IMR-90 (cell line): ENCODE measurements around the gene GSTK1. TPM values are rescaled to one million over a fixed set of nuclear protein-coding genes. Genes with fewer than 3 reads are reported as not detected.

Experiments used
- ATAC-seq: fragments of 200-7000 bp; cut with Tn5 transposase; 2 replicates; pipeline ENCODE4 v1.9.1; 2020; ENCODE audit warnings: low read depth, mild to moderate bottlenecking, moderate library complexity
- BruUV-seq: library from RNA; stranded (reverse); fragments of 400-500 nt; replicated peaks from 2 replicates; lab custom pipeline; 2021; lab: Mats Ljungman, UMichigan
- CTCF ChIA-PET: fragments of 300-600 bp; formaldehyde crosslinking; extraction: SDS; loops from one replicate; lab custom pipeline; 2021; ENCODE audit warnings: antibody characterized with exemption; lab: Yijun Ruan, JAX
- POLR2A ChIA-PET: fragments of 300-600 bp; sonication (Branson Sonifier 250); formaldehyde crosslinking; loops from one replicate; lab custom pipeline; 2022; ENCODE audit warnings: antibody characterized with exemption; ENCODE audit not compliant: unreplicated experiment; lab: Charles Lee
- DNase-seq: peaks from one replicate; pipeline ENCODE4 v3.0.0; 2013
- H2AFZ ChIP-seq: replicated peaks from 2 replicates; pipeline ENCODE3; 2013; ENCODE audit warnings: low read length, mild to moderate bottlenecking; ENCODE audit not compliant: poor library complexity
- H2AK5ac ChIP-seq: 2 replicates; pipeline ENCODE4 v1.6.1; 2013; ENCODE audit warnings: low read depth, low read length, inconsistent platforms
- H2AK9ac ChIP-seq: replicated peaks from 2 replicates; pipeline ENCODE3; 2013; ENCODE audit warnings: mild to moderate bottlenecking, low read depth, low read length, moderate library complexity; ENCODE audit not compliant: poor library complexity
- H2BK120ac ChIP-seq: 2 replicates; pipeline ENCODE4 v1.6.1; 2013; ENCODE audit warnings: low read depth, low read length, inconsistent platforms
- H2BK15ac ChIP-seq: 3 replicates; pipeline ENCODE4 v1.6.1; 2013; ENCODE audit warnings: low read depth, low read length, inconsistent platforms
- H2BK20ac ChIP-seq: 2 replicates; pipeline ENCODE4 v1.6.1; 2013; ENCODE audit warnings: low read depth, mild to moderate bottlenecking, inconsistent platforms, low read length, moderate library complexity
- H2BK5ac ChIP-seq: 2 replicates; pipeline ENCODE4 v1.6.1; 2013; ENCODE audit warnings: mild to moderate bottlenecking, low read depth, low read length, inconsistent platforms; ENCODE audit not compliant: poor library complexity, severe bottlenecking
- H3K14ac ChIP-seq: replicated peaks from 2 replicates; pipeline ENCODE4 v1.6.1; 2013; ENCODE audit warnings: low read depth, low read length, inconsistent platforms
- H3K18ac ChIP-seq: 2 replicates; pipeline ENCODE4 v1.6.1; 2013; ENCODE audit warnings: low read depth, low read length, control low read depth
- H3K23ac ChIP-seq: 2 replicates; pipeline ENCODE4 v1.6.1; 2013; ENCODE audit warnings: low read depth, low read length, inconsistent platforms
- H3K27ac ChIP-seq: 2 replicates; pipeline ENCODE4 v1.5.1; 2013; ENCODE audit warnings: mild to moderate bottlenecking, control low read depth, low read length; ENCODE audit not compliant: insufficient read depth
- H3K27me3 ChIP-seq: 2 replicates; pipeline ENCODE4 v1.6.1; 2013; ENCODE audit warnings: low read length; ENCODE audit not compliant: control insufficient read depth, insufficient read depth
- H3K36me3 ChIP-seq: 2 replicates; pipeline ENCODE4 v1.6.1; 2013; ENCODE audit warnings: low read length, mixed read lengths; ENCODE audit not compliant: control insufficient read depth, insufficient read depth
- H3K4ac ChIP-seq: 2 replicates; pipeline ENCODE4 v1.6.1; 2013; ENCODE audit warnings: low read depth, low read length, inconsistent platforms
- H3K4me1 ChIP-seq: 2 replicates; pipeline ENCODE4 v1.6.1; 2013; ENCODE audit warnings: low read length, mixed read lengths; ENCODE audit not compliant: control insufficient read depth, insufficient read depth
- H3K4me2 ChIP-seq: 2 replicates; pipeline ENCODE4 v1.6.1; 2013; ENCODE audit warnings: low read depth, mild to moderate bottlenecking, control low read depth, low read length, moderate library complexity
- H3K4me3 ChIP-seq: 2 replicates; pipeline ENCODE4 v1.5.1; 2013; ENCODE audit warnings: low read depth, mild to moderate bottlenecking, control low read depth, low read length, moderate library complexity; ENCODE audit not compliant: insufficient read depth
- H3K56ac ChIP-seq: 2 replicates; pipeline ENCODE4 v1.6.1; 2013; ENCODE audit warnings: low read length, inconsistent platforms; ENCODE audit not compliant: insufficient read depth; ENCODE audit errors: extremely low read depth
- H3K79me1 ChIP-seq, 2 experiments: 2 replicates each; pipeline ENCODE4 v1.6.1; 2013; ENCODE audit warnings: low read length in 2 of 2, inconsistent platforms in 1 of 2, low read depth in 1 of 2
- H3K9ac ChIP-seq: 2 replicates; pipeline ENCODE4 v1.6.1; 2013; ENCODE audit warnings: low read depth, low read length, control low read depth
- H3K9me1 ChIP-seq: 2 replicates; pipeline ENCODE4 v1.6.1; 2013; ENCODE audit warnings: low read length, inconsistent platforms; ENCODE audit not compliant: insufficient read depth
- H3K9me3 ChIP-seq: 2 replicates; pipeline ENCODE4 v1.6.1; 2013; ENCODE audit warnings: low read length; ENCODE audit not compliant: control insufficient read depth, insufficient read depth
- H4K20me1 ChIP-seq: 2 replicates; pipeline ENCODE4 v1.6.1; 2013; ENCODE audit warnings: low read length, inconsistent platforms; ENCODE audit not compliant: insufficient read depth
- H4K5ac ChIP-seq: 2 replicates; pipeline ENCODE4 v1.6.1; 2013; ENCODE audit warnings: mild to moderate bottlenecking, low read depth, low read length, control low read depth
- H4K8ac ChIP-seq, 2 experiments: 2 replicates each; pipeline ENCODE4 v1.6.1; 2013; ENCODE audit warnings: low read depth in 2 of 2, low read length in 2 of 2, control low read depth in 1 of 2, inconsistent platforms in 1 of 2
- H4K91ac ChIP-seq: 2 replicates; pipeline ENCODE4 v1.6.1; 2013; ENCODE audit warnings: low read depth, low read length, inconsistent platforms; ENCODE audit not compliant: insufficient read depth
- CEBPB ChIP-seq: IDR thresholded peaks from 2 replicates; pipeline ENCODE4 v1.6.1; 2012; ENCODE audit warnings: low read depth, low read length, improper control_type of control experiment
- MAZ ChIP-seq: IDR thresholded peaks from 2 replicates; pipeline ENCODE4 v1.6.1; 2012; ENCODE audit warnings: low read depth, mild to moderate bottlenecking, low read length, improper control_type of control experiment, moderate library complexity, borderline replicate concordance
- MXI1 ChIP-seq: IDR thresholded peaks from 2 replicates; pipeline ENCODE4 v1.6.1; 2012; ENCODE audit warnings: low read depth, mild to moderate bottlenecking, low read length, moderate library complexity, borderline replicate concordance
- NFE2L2 ChIP-seq: fragments of 150-350 bp; IDR thresholded peaks from 2 replicates; pipeline ENCODE4 v1.6.1; 2016; ENCODE audit warnings: low read depth, mild to moderate bottlenecking, low read length
- POLR2A ChIP-seq: IDR thresholded peaks from 2 replicates; pipeline ENCODE4 v1.6.1; 2012; ENCODE audit warnings: mild to moderate bottlenecking, low read depth, low read length
- USF2 ChIP-seq: fragments of 150-350 bp; IDR thresholded peaks from 2 replicates; pipeline ENCODE4 v1.6.1; 2017; ENCODE audit warnings: mild to moderate bottlenecking, antibody characterized with exemption, low read length, low read depth
- WGBS, 2 experiments: methylation state at CpG; one replicate each; pipeline versions ENCODE4 v1.1.5 to v1.1.7; 2013; ENCODE audit warnings: missing lambda C conversion rate in 2 of 2; ENCODE audit not compliant: insufficient read length in 1 of 2; ENCODE audit errors: extremely low coverage in 2 of 2; 5-methylcytosine and 5-hydroxymethylcytosine counted together
- dilution Hi-C: fragments of 300-500 bp; cut with HindIII; formaldehyde crosslinking; loops from one replicate; pipeline ENCODE4 v1.14.3; 2018; ENCODE audit warnings: low sequenced_read_pairs; ENCODE audit not compliant: unreplicated experiment
- in situ Hi-C: fragments of 300-500 bp; cut with MboI; formaldehyde crosslinking; loops from 3 replicates; pipeline ENCODE4 v1.14.3; 2019; ENCODE audit warnings: low sequenced_read_pairs, inconsistent platforms, mixed read lengths
- intact Hi-C: fragments of 100-400 bp; cut with micrococcal nuclease; formaldehyde crosslinking; loops from 2 replicates; pipeline ENCODE4 v1.10.0; 2022
- polyA plus RNA-seq, 3 experiments: library from polyadenylated mRNA; depleted of rRNA; stranded (reverse); fragments of >200 nt; gene quantifications; 2 replicates each; pipeline ENCODE4 v1.2.3, GENCODE V29; 2012; ENCODE audit warnings: low replicate concordance in 1 of 3
- total RNA-seq: library from RNA; depleted of rRNA; stranded (reverse); fragments of >200 nt; gene quantifications from 2 replicates; pipeline ENCODE4 v1.2.3, GENCODE V29; 2012

The GSTK1 gene
- total and polyA plus RNA-seq, 2 of the 4 experiments (the other 2 are of a cell fraction): 64.9 to 111 TPM

- H3K14ac ChIP-seq: peak overlapping the region; percentile 94
- H2BK120ac ChIP-seq: peak overlapping the region; percentile 59
- peak; percentile 18 for DNase-seq
- H3K18ac ChIP-seq: peak overlapping the region; percentile 9; the same call in 1 of the 2 replicates
- intact Hi-C loops (loop anchor here (1.0 kb wide), 1 partner anchor 91 kb away; no protein-coding TSS in a partner anchor), in situ Hi-C loops (no loop called here), dilution Hi-C loops (no loop called here)
- H3K27me3 ChIP-seq: no peaks in the 10 kb centered on the region
- no peak overlapping the region for H2BK15ac ChIP-seq
- BruUV-seq: no TSS peak
- peak overlapping the region; percentile 99 for H3K23ac ChIP-seq
- H3K4me3 ChIP-seq: peak overlapping the region; percentile 93
- peak overlapping the region; percentile 81 for H4K91ac ChIP-seq
- no peak for TF ChIP-seq MAZ
- no peak for TF ChIP-seq POLR2A
- TF ChIP-seq USF2: no peak
- no peak for TF ChIP-seq CEBPB
- no peak; the same call in 1 of the 2 replicates for TF ChIP-seq MXI1
- TF ChIP-seq NFE2L2: no peak
- H2AFZ ChIP-seq: peak overlapping the region; percentile 97
- H3K4me2 ChIP-seq: peak overlapping the region; percentile 82
- peaks cover 5% of the 10 kb centered on the region; the same call in 1 of the 2 replicates for H3K4me1 ChIP-seq
- POLR2A ChIA-PET: no interaction called here
- peaks cover 14% of the 10 kb centered on the region for H3K36me3 ChIP-seq
- no CpG with 5 or more reads among the region's 11 CpGs for WGBS, 2 experiments
- H3K9me1 ChIP-seq: peaks cover 6% of the 10 kb centered on the region; the same call in 1 of the 2 replicates
- CTCF ChIA-PET: no interaction called here
- peaks cover 9% of the 10 kb centered on the region; the same call in 1 of the 2 replicates for H4K20me1 ChIP-seq
- H3K27ac ChIP-seq: peak overlapping the region; percentile 90
- no peak overlapping the region; the same call in 1 of the 2 replicates for H2BK20ac ChIP-seq
- peak overlapping the region; percentile 98 for H2AK9ac ChIP-seq
- H2BK5ac ChIP-seq: peak overlapping the region; percentile 66
- H3K9me3 ChIP-seq: no peaks in the 10 kb centered on the region
- peak overlapping the region; percentile 90 for H3K56ac ChIP-seq
- peak overlapping the region; percentile 77 for H2AK5ac ChIP-seq
- ATAC-seq: 0 out of 2 replicates have a peak, but pooled peaks have one; percentile 4
- H4K5ac ChIP-seq: peak overlapping the region; percentile 27; the same call in 1 of the 2 replicates
- H3K9ac ChIP-seq: peak overlapping the region; percentile 85
- H3K79me1 ChIP-seq: peaks cover 9 to 36% of the 10 kb centered on the region in 2 experiments; a peak in 2 of 4 replicates
- H3K4ac ChIP-seq: peak overlapping the region; percentile 93
- peak overlapping the region; percentile 36 to 77; a peak in 3 of 4 replicates for H4K8ac ChIP-seq
Measured at GRCh38 chr7:143288836-143289235, 25.6 kb downstream of the GSTK1 start.
